Peyer's patch (tissue), 4 donors: Measurements from ENCODE around the gene TMSB4X. TPM values are rescaled to one million over a fixed set of nuclear protein-coding genes. Genes with fewer than 3 reads are reported as not detected.
"Not testable (repeated sequence)": the region's sequence is repeated elsewhere in the genome, so short reads cannot be mapped to it uniquely, and the experiment has no call there.

Experiments
- DNase-seq, 3 donors: peaks; one replicate each; pipeline ENCODE4 v3.0.0-alpha.2; 2017 to 2019
- H3K27ac ChIP-seq, 4 donors: fragments of 200-600 bp; sonication (generic); one replicate each; pipeline ENCODE4 v1.5.1; 2016 to 2019
- H3K27me3 ChIP-seq, 2 donors: fragments of 200-600 bp; sonication (generic); one replicate each; pipeline ENCODE4 v1.5.1; 2019
- H3K36me3 ChIP-seq, 3 donors: fragments of 200-600 bp; sonication (generic); one replicate each; pipeline ENCODE4 v1.5.1; 2016 to 2019
- H3K4me1 ChIP-seq, 4 donors: fragments of 200-600 bp; sonication (generic); one replicate each; pipeline ENCODE4 v1.5.1; 2016 to 2019
- H3K4me3 ChIP-seq, 4 donors: fragments of 200-600 bp; sonication (generic); 1 replicate in 3 of 4; 2 replicates in 1 of 4; pipeline ENCODE4 v1.5.1; 2016 to 2019; ENCODE audit warnings: mild to moderate bottlenecking in 1 of 4
- H3K9me3 ChIP-seq, 4 donors: fragments of 200-600 bp; sonication (generic); one replicate each; pipeline ENCODE4 v1.5.1; 2016 to 2019; ENCODE audit warnings: mild to moderate bottlenecking in 1 of 4
- POLR2A ChIP-seq, 2 donors: fragments of 450-650 bp; IDR thresholded peaks; one replicate each; pipeline ENCODE4 v1.5.1; 2017; ENCODE audit warnings: antibody characterized with exemption in 2 of 2, mild to moderate bottlenecking in 2 of 2, moderate library complexity in 2 of 2
- total RNA-seq, 4 donors: library from RNA; depleted of rRNA; stranded (reverse); fragments of >200 nt; gene quantifications; one replicate each; pipeline ENCODE4 v1.1.0, GENCODE V29; 2016
- TF ChIP-seq, protein P1 (sequence below), 6 experiments: fragments of 450-650 bp in 4 of 6; fragments of 200-600 bp in 2 of 6; sonication (generic) in 1 of 6; IDR thresholded peaks; one replicate each; pipeline ENCODE4 v1.5.1; 2017 to 2019; ENCODE audit warnings: antibody characterized with exemption in 6 of 6, mild to moderate bottlenecking in 3 of 6, moderate library complexity in 1 of 6

The TMSB4X gene
- total RNA-seq, 4 donors from 2014 or later = 1,496 to 3,676 (median 1,701) TPM

DNA sequence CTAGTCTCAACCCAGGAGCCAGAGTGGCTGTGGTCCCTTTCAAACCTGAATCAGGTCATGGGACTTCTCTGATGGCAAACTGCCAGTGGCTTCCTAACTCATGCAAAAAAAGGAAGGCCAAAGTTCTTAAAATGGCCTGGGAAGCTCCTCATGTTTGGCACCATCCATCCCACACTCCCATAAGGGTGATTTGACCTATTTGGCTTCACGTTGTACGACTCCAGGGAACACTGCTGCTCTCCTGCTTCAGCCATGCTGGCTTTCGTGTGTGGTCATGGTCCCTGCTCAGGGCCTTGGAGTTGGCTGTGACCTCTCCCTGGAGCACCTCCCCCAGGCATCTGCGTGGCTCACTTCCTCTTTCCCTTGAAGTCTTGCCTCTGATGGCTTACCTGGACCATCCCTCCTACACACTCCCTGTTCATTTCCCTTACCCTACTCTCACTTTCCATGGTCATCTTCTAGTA, 12.8 kb upstream of the TMSB4X start:
- Histone ChIP-seq H3K27me3 (no peaks in the 10 kb centered on the region), H3K4me1 (peaks cover 0 to 6% (median 0%) of the 10 kb centered on the region in 4 donors), H3K36me3 (no peaks in the 10 kb centered on the region), H3K9me3 (no peaks in the 10 kb centered on the region), H3K4me3 (no peak overlapping the region), H3K27ac (peak overlapping the region in 2 of 4 donors; percentile 30 to 42)
- no peak for DNase-seq
- TF ChIP-seq, protein P1, sequence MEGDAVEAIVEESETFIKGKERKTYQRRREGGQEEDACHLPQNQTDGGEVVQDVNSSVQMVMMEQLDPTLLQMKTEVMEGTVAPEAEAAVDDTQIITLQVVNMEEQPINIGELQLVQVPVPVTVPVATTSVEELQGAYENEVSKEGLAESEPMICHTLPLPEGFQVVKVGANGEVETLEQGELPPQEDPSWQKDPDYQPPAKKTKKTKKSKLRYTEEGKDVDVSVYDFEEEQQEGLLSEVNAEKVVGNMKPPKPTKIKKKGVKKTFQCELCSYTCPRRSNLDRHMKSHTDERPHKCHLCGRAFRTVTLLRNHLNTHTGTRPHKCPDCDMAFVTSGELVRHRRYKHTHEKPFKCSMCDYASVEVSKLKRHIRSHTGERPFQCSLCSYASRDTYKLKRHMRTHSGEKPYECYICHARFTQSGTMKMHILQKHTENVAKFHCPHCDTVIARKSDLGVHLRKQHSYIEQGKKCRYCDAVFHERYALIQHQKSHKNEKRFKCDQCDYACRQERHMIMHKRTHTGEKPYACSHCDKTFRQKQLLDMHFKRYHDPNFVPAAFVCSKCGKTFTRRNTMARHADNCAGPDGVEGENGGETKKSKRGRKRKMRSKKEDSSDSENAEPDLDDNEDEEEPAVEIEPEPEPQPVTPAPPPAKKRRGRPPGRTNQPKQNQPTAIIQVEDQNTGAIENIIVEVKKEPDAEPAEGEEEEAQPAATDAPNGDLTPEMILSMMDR (IDR thresholded peaks at IDR 0.05) = no peak
- TF ChIP-seq POLR2A (IDR thresholded peaks at IDR 0.05) = no peak

DNA sequence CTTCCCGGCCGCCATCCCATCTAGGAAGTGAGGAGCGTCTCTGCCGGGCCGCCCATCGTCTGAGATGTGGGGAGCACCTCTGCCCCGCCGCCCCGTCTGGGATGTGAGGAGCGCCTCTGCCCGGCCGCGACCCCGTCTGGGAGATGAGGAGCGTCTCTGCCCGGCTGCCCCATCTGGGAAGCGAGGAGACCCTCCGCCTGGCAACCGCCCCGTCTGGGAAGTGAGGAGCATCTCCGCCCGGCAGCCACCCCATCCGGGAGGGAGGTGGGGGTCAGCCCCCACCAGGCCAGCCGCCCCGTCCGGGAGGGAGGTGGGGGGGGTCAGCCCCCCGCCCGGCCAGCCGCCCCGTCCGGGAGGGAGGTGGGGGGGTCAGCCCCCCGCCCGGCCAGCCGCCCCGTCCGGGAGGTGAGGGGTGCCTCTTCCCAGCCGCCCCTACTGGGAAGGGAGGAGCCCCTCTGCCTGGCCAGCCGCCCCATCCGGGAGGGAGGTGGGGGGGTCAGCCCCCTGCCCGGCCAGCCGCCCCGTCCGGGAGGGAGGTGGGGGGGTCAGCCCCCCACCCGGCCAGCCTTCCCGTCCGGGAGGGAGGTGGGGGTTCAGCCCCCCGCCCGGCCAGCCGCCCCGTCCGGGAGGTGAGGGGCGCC, 11.6 kb upstream of the TMSB4X start:
- not testable (repeated sequence) for H3K36me3 ChIP-seq, H3K9me3 ChIP-seq, DNase-seq, H3K4me3 ChIP-seq, H3K27me3 ChIP-seq, H3K4me1 ChIP-seq, H3K27ac ChIP-seq

DNA sequence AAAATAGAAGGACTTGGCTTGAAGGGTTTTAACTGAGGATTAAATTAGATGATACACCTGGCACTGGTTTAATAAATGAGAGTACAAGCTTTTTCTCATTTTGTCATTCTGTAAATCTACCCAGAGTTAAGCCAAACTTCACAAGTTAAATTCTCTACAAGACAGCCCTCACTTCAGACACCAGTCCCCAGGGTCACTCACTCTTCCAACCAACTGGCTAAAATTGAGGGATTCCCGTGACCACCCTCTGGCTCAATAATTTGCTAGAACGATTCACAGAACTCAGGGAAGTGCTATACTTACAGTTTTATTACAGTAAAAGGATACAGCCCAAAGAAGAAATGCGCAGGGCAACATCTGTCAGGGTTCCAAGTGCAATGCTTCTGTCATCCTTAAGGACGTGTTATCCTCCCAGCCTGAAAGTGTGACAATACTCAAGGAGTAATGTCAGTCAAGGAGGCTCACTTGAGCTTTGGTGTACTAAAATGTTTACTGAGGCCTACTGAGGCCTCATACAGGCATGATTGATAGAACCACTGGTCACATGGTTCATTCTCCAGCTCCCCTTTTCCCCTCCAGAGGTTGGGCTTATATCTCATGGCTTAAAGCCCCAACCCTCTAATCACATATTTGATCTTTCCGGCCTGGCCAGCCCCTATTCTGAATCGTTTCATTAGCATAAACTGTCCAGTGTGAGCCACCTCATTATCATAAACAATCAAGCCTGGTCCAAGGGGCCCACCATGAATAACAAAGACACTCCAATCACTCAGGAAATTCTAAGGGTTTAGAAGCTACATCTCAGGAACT, 9.6 kb upstream of the TMSB4X start:
- no peak for TF ChIP-seq POLR2A (IDR thresholded peaks at IDR 0.05)
- TF ChIP-seq, protein P1 (IDR thresholded peaks at IDR 0.05) = no peak
- Histone ChIP-seq H3K27ac (no peak overlapping the region), H3K36me3 (no peaks in the 10 kb centered on the region), H3K4me1 (no peaks in the 10 kb centered on the region), H3K27me3 (no peaks in the 10 kb centered on the region), H3K4me3 (no peak overlapping the region), H3K9me3 (no peaks in the 10 kb centered on the region)
- DNase-seq = no peak

DNA sequence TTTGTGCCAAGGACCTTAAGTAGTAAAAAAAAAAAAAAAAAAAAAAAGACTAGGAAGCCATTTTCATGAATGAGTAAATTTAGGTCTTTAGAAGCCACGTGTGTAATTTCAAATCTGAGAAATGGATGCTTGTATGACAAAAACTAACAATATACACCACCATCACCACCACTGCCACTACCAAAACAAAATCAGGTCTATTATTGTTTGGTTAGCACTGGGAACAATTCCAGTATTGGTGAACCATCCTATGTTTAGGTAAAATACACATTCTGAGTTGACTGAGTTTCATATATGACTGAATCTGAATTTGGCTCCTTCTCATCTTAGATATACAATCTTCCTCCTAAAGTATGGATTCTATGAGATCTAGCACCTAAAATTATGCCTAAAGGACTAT, 8.8 kb upstream of the TMSB4X start:
- Histone ChIP-seq H3K27ac (no peak overlapping the region), H3K36me3 (no peaks in the 10 kb centered on the region), H3K4me1 (no peaks in the 10 kb centered on the region), H3K4me3 (no peak overlapping the region), H3K27me3 (no peaks in the 10 kb centered on the region), H3K9me3 (no peaks in the 10 kb centered on the region)
- no peak for TF ChIP-seq POLR2A (IDR thresholded peaks at IDR 0.05)
- TF ChIP-seq, protein P1 (IDR thresholded peaks at IDR 0.05) = no peak
- DNase-seq = no peak

DNA sequence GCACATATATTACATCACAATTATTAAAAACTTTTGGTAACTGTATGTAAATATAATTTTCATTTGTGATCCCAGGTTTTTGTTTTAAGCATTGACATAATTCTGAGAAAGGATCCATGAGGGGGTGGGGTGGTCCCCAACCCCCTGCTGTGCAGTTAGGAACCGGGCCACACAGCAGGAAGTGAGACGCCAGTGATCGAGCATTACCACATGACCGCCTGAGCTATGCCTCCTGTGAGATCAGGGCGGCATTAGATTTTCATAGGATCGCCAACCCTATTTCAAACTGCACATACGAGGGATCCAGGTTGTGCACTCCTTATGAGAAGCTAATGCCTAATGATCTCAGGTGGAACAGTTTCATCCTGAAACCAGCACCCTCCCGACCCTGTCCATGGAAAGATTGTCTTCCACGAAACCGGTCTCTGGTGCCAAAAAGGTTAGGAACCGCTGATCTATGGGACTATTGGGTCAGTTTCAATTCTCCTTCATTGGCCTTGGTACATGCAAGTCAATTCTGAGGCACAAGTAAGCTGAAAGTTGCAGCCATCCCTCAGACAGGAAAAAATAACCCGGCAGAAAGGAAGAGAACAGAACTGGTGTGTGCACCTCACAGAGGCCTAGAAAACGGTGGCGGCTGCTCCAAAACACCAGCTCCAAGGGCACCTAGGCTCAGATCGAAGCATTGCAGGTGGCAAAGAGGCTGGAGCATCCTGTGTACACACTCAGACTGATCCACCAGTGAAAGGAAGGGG, 7.0 kb upstream of the TMSB4X start:
- H3K36me3 ChIP-seq = no peaks in the 10 kb centered on the region
- TF ChIP-seq POLR2A (IDR thresholded peaks at IDR 0.05) = no peak
- TF ChIP-seq, protein P1 (IDR thresholded peaks at IDR 0.05) = no peak

More for the DNA sequence above, 7.0 kb upstream of the TMSB4X start:
- H3K27ac ChIP-seq = peak overlapping the region; percentile 25 to 75 (median 62)
- no peaks in the 10 kb centered on the region for H3K9me3 ChIP-seq
- no peak overlapping the region for H3K4me3 ChIP-seq
- no peaks in the 10 kb centered on the region for H3K4me1 ChIP-seq
- H3K27me3 ChIP-seq = no peaks in the 10 kb centered on the region
- DNase-seq = no peak
